Astrocyte (in vitro differentiated cells and primary cell): ENCODE data around the gene TMA16. TPM values are rescaled to one million over a fixed set of nuclear protein-coding genes. Genes with fewer than 3 reads are reported as not detected.

Experiments used
- DNase-seq: peaks from one replicate; pipeline ENCODE4 v3.0.0-alpha.2; 2010; ENCODE audit warnings: low read depth
- FAIRE-seq: peaks from 2 replicates; lab custom pipeline; 2011; peaks lifted over from hg19 to GRCh38; lab: Jason Lieb, UNC
- H2AFZ ChIP-seq: 2 replicates; pipeline ENCODE4 v1.6.0; 2012; ENCODE audit warnings: low read depth, low read length, inconsistent platforms
- H3K27ac ChIP-seq: 2 replicates; pipeline ENCODE4 v1.5.1; 2011; ENCODE audit warnings: low read depth, low read length, inconsistent platforms
- H3K27me3 ChIP-seq: 2 replicates; pipeline ENCODE4 v1.6.0; 2011; ENCODE audit warnings: low read length, inconsistent platforms; ENCODE audit not compliant: insufficient read depth
- H3K36me3 ChIP-seq: 2 replicates; pipeline ENCODE4 v1.5.1; 2011; ENCODE audit warnings: low read length, inconsistent platforms; ENCODE audit not compliant: insufficient read depth
- H3K4me1 ChIP-seq: 2 replicates; pipeline ENCODE4 v1.5.1; 2011; ENCODE audit warnings: low read length, inconsistent platforms; ENCODE audit not compliant: insufficient read depth
- H3K4me2 ChIP-seq: 2 replicates; pipeline ENCODE4 v1.6.0; 2012; ENCODE audit warnings: low read length, inconsistent platforms
- H3K4me3 ChIP-seq: 2 replicates; pipeline ENCODE4 v1.5.1; 2011; ENCODE audit warnings: low read depth, mild to moderate bottlenecking, low read length, inconsistent platforms; ENCODE audit not compliant: insufficient read depth
- H3K79me2 ChIP-seq: 2 replicates; pipeline ENCODE4 v1.6.0; 2012; ENCODE audit warnings: mild to moderate bottlenecking, low read length, inconsistent platforms; ENCODE audit not compliant: insufficient read depth
- H3K9ac ChIP-seq: 2 replicates; pipeline ENCODE4 v1.6.0; 2012; ENCODE audit warnings: mild to moderate bottlenecking, low read length, inconsistent platforms
- H3K9me3 ChIP-seq: 2 replicates; pipeline ENCODE4 v1.5.1; 2012; ENCODE audit warnings: low read depth, mild to moderate bottlenecking, low read length, inconsistent platforms; ENCODE audit not compliant: insufficient read depth
- H4K20me1 ChIP-seq: 2 replicates; pipeline ENCODE4 v1.6.0; 2012; ENCODE audit warnings: low read length, inconsistent platforms; ENCODE audit not compliant: insufficient read depth
- H3K27ac Mint-ChIP-seq: one replicate; pipeline ENCODE4 v1.8.0; 2021; ENCODE audit warnings: mild to moderate bottlenecking, mixed read lengths; ENCODE audit not compliant: unreplicated experiment
- H3K27me3 Mint-ChIP-seq: one replicate; pipeline ENCODE4 v1.8.0; 2021; ENCODE audit warnings: low read depth, mixed read lengths; ENCODE audit not compliant: unreplicated experiment
- H3K36me3 Mint-ChIP-seq: one replicate; pipeline ENCODE4 v1.8.0; 2021; ENCODE audit warnings: low read depth, mixed read lengths; ENCODE audit not compliant: unreplicated experiment
- H3K4me1 Mint-ChIP-seq: one replicate; pipeline ENCODE4 v1.8.0; 2021; ENCODE audit warnings: low read depth, mixed read lengths; ENCODE audit not compliant: unreplicated experiment
- H3K4me3 Mint-ChIP-seq: one replicate; pipeline ENCODE4 v1.8.0; 2021; ENCODE audit warnings: mild to moderate bottlenecking, moderate library complexity, mixed read lengths; ENCODE audit not compliant: unreplicated experiment
- H3K9me3 Mint-ChIP-seq: one replicate; pipeline ENCODE4 v1.8.0; 2021; ENCODE audit warnings: mild to moderate bottlenecking, mixed read lengths; ENCODE audit not compliant: unreplicated experiment
- CTCF ChIP-seq: IDR thresholded peaks from 2 replicates; pipeline ENCODE4 v1.5.1; 2011; ENCODE audit warnings: low read depth, mild to moderate bottlenecking, inconsistent platforms, low read length, moderate library complexity; ENCODE audit not compliant: insufficient read depth
- EZH2 ChIP-seq: IDR thresholded peaks from 2 replicates; pipeline ENCODE4 v1.6.1; 2012; ENCODE audit warnings: mild to moderate bottlenecking, low read length, inconsistent platforms; ENCODE audit not compliant: insufficient read depth
- total RNA-seq: library from RNA; stranded (reverse); gene quantifications from 2 replicates; pipeline ENCODE4 v1.2.1, GENCODE V29; 2021

Gene TMA16
- total RNA-seq, 1 donor from 2014 or later = 33.3 TPM

GRCh38 chr4:163566257-163566796, 71.8 kb downstream of the TMA16 start:
- Histone ChIP-seq H3K4me2 (no peak overlapping the region), H3K27ac (no peak overlapping the region), H3K4me3 (no peak overlapping the region), H4K20me1 (no peaks in the 10 kb centered on the region), H3K9me3 (no peaks in the 10 kb centered on the region), H3K27me3 (no peaks in the 10 kb centered on the region), H3K36me3 (no peaks in the 10 kb centered on the region), H3K4me1 (no peaks in the 10 kb centered on the region), H2AFZ (no peak overlapping the region), H3K79me2 (no peaks in the 10 kb centered on the region), H3K9ac (no peak overlapping the region)
- TF ChIP-seq EZH2 (no peak), CTCF (no peak)
- FAIRE-seq (no peak), DNase-seq (no peak)
- Mint-ChIP-seq H3K27ac (no peak overlapping the region), H3K9me3 (no peaks in the 10 kb centered on the region), H3K36me3 (no peaks in the 10 kb centered on the region), H3K27me3 (no peaks in the 10 kb centered on the region), H3K4me3 (no peak overlapping the region), H3K4me1 (no peaks in the 10 kb centered on the region)

- no peak for TF ChIP-seq CTCF
- no peak for TF ChIP-seq EZH2
- no peaks in the 10 kb centered on the region for H3K36me3 ChIP-seq
- H3K27ac ChIP-seq = no peak overlapping the region
- H3K9me3 ChIP-seq = no peaks in the 10 kb centered on the region
- no peak overlapping the region for H3K9ac ChIP-seq
- FAIRE-seq (no peak), DNase-seq (no peak)
- no peaks in the 10 kb centered on the region for H3K27me3 ChIP-seq
- H2AFZ ChIP-seq = no peak overlapping the region
- H4K20me1 ChIP-seq = no peaks in the 10 kb centered on the region
- no peaks in the 10 kb centered on the region for H3K27me3 Mint-ChIP-seq
- H3K4me1 Mint-ChIP-seq = peaks cover 2% of the 10 kb centered on the region
- H3K9me3 Mint-ChIP-seq = no peaks in the 10 kb centered on the region
- no peaks in the 10 kb centered on the region for H3K36me3 Mint-ChIP-seq
- H3K4me1 ChIP-seq = no peaks in the 10 kb centered on the region
- H3K4me3 ChIP-seq = no peak overlapping the region
- no peak overlapping the region for H3K4me3 Mint-ChIP-seq
- H3K27ac Mint-ChIP-seq = no peak overlapping the region
- no peaks in the 10 kb centered on the region for H3K79me2 ChIP-seq
- no peak overlapping the region for H3K4me2 ChIP-seq
Measured at GRCh38 chr4:163568843-163569242, 74.4 kb downstream of the TMA16 start.

Other genes starting within 250 kb of the TMA16 start
- gene NPY1R, start 162.1 kb upstream of the TMA16 start, total RNA-seq = 1.1 TPM in 2 replicates
- not detected in 2 replicates for gene NPY5R, start 150.8 kb upstream of the TMA16 start, total RNA-seq
- not detected in 2 replicates for gene TKTL2, start 20.9 kb upstream of the TMA16 start, total RNA-seq